ENCODE measurements around the gene DYRK2. TPM values are rescaled to one million over a fixed set of nuclear protein-coding genes. Genes with fewer than 3 reads are reported as not detected.

Gene DYRK2
- total and polyA plus RNA-seq, 2 donors (not counting 3 experiments of a cell fraction or from before 2014, with no cell fraction given): 4.5 to 11.0 TPM

- ChIA-PET POLR2A (no interaction called here), CTCF (interaction anchor here (1.2 kb wide), 1 partner anchor 319 kb away, joined by 3 read pairs; no protein-coding TSS in a partner anchor)
- Histone ChIP-seq H3K4me1 (ENCODE audit: control insufficient read depth, extremely low read depth, insufficient read depth, low read length) (no peaks in the 10 kb centered on the region), H4K20me1 (replicated peaks; ENCODE audit: control insufficient read depth, extremely low read depth, insufficient read depth, low read length) (no peaks in the 10 kb centered on the region), H3K4me2 (ENCODE audit: insufficient read depth, low read length) (no peak overlapping the region), H3K27ac (ENCODE audit: insufficient read depth, low read depth, low read length) (no peak overlapping the region), H3K9me3 (replicated peaks; ENCODE audit: control insufficient read depth, insufficient read depth, low read length) (no peaks in the 10 kb centered on the region), H3K36me3 (ENCODE audit: control insufficient read depth in 2 of 2, extremely low read depth in 1 of 2, insufficient read depth in 2 of 2, low read length in 2 of 2) (no peaks in the 10 kb centered on the region), H3K27me3 (ENCODE audit: control insufficient read depth in 2 of 2, insufficient read depth in 2 of 2, low read length in 2 of 2) (peaks cover 0 to 1% of the 10 kb centered on the region in 2 experiments), H2AFZ (ENCODE audit: low read depth, low read length) (no peak overlapping the region), H3K4me3 (replicated peaks in 1 of 3; ENCODE audit: insufficient read depth in 1 of 3, low read depth in 1 of 3, low read length in 3 of 3) (no peak overlapping the region), H3K9ac (replicated peaks; ENCODE audit: extremely low read depth, insufficient read depth, low read length) (no peak overlapping the region), H3K79me2 (ENCODE audit: control insufficient read depth, insufficient read depth, low read length) (no peaks in the 10 kb centered on the region), H3K9me1 (replicated peaks; ENCODE audit: control insufficient read depth, extremely low read depth, insufficient read depth, low read length) (no peaks in the 10 kb centered on the region)
- TF ChIP-seq FOS (IDR thresholded peaks at IDR 0.05; ENCODE audit: borderline replicate concordance, insufficient read depth, low read length): no peak
- TF ChIP-seq, protein P1, sequence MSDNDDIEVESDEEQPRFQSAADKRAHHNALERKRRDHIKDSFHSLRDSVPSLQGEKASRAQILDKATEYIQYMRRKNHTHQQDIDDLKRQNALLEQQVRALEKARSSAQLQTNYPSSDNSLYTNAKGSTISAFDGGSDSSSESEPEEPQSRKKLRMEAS (IDR thresholded peaks at IDR 0.05; ENCODE audit: insufficient read depth, insufficient read length): no peak
- no peak for TF ChIP-seq MYC (IDR thresholded peaks at IDR 0.05; ENCODE audit: low read depth, low read length)
- no peak for TF ChIP-seq POLR2AphosphoS5 (IDR thresholded peaks at IDR 0.05; ENCODE audit: insufficient read depth, low read depth, low read length)
- DNase-seq (ENCODE audit: low read depth, low spot score) (no peak), FAIRE-seq (no peak)
- dilution Hi-C loops (cut with MboI; ENCODE audit: extremely low pct_ligation_motif_present, low sequenced_read_pairs) (no loop called here), intact Hi-C loops (cut with micrococcal nuclease) (no loop called here)
- BruUV-seq (replicated peaks): no TSS peak
These were observed 24.2 kb upstream of the DYRK2 start for GRCh38 chr12:67624355-67624754.

GRCh38 chr12:67625004-67625403, 23.5 kb upstream of the DYRK2 start:
- H3K9ac ChIP-seq (replicated peaks; ENCODE audit: extremely low read depth, insufficient read depth, low read length): no peak overlapping the region
- no peaks in the 10 kb centered on the region for H3K9me1 ChIP-seq (replicated peaks; ENCODE audit: control insufficient read depth, extremely low read depth, insufficient read depth, low read length)
- no peak overlapping the region for H3K4me2 ChIP-seq (ENCODE audit: insufficient read depth, low read length)
- FAIRE-seq (no peak), DNase-seq (ENCODE audit: low read depth, low spot score) (no peak)
- H3K4me1 ChIP-seq (ENCODE audit: control insufficient read depth, extremely low read depth, insufficient read depth, low read length): no peaks in the 10 kb centered on the region
- intact Hi-C loops (cut with micrococcal nuclease): no loop called here
- H4K20me1 ChIP-seq (replicated peaks; ENCODE audit: control insufficient read depth, extremely low read depth, insufficient read depth, low read length): no peaks in the 10 kb centered on the region
- H3K9me3 ChIP-seq (replicated peaks; ENCODE audit: control insufficient read depth, insufficient read depth, low read length): no peaks in the 10 kb centered on the region
- no peak overlapping the region for H3K4me3 ChIP-seq (replicated peaks in 1 of 3; ENCODE audit: insufficient read depth in 1 of 3, low read depth in 1 of 3, low read length in 3 of 3)
- H3K36me3 ChIP-seq (ENCODE audit: control insufficient read depth in 2 of 2, extremely low read depth in 1 of 2, insufficient read depth in 2 of 2, low read length in 2 of 2): no peaks in the 10 kb centered on the region
- ChIA-PET CTCF (no interaction called here), POLR2A (no interaction called here)
- H2AFZ ChIP-seq (ENCODE audit: low read depth, low read length): no peak overlapping the region
- dilution Hi-C loops (cut with MboI; ENCODE audit: extremely low pct_ligation_motif_present, low sequenced_read_pairs): no loop called here
- H3K27me3 ChIP-seq (ENCODE audit: control insufficient read depth in 2 of 2, insufficient read depth in 2 of 2, low read length in 2 of 2): peaks cover 0 to 1% of the 10 kb centered on the region in 2 experiments
- no TSS peak for BruUV-seq (replicated peaks)
- no peak for TF ChIP-seq FOS (IDR thresholded peaks at IDR 0.05; ENCODE audit: borderline replicate concordance, insufficient read depth, low read length)
- no peak for TF ChIP-seq JUN (IDR thresholded peaks at IDR 0.05; ENCODE audit: borderline replicate concordance, insufficient read depth, insufficient read length, low read depth)
- TF ChIP-seq CTCF (IDR thresholded peaks at IDR 0.05; ENCODE audit: extremely low read depth in 1 of 2, insufficient read depth in 1 of 2, low read depth in 1 of 2, low read length in 2 of 2): no peak
- no peak for TF ChIP-seq POLR2AphosphoS5 (IDR thresholded peaks at IDR 0.05; ENCODE audit: insufficient read depth, low read depth, low read length)
- TF ChIP-seq POLR2A (IDR thresholded peaks at IDR 0.05; ENCODE audit: low read depth, low read length): no peak
- no peak for TF ChIP-seq GATA2 (IDR thresholded peaks at IDR 0.05; ENCODE audit: insufficient read depth, insufficient read length, low read depth, low read length)
- no peak for TF ChIP-seq MYC (IDR thresholded peaks at IDR 0.05; ENCODE audit: low read depth, low read length)
- TF ChIP-seq, protein P1 (IDR thresholded peaks at IDR 0.05; ENCODE audit: insufficient read depth, insufficient read length): no peak
- TF ChIP-seq EZH2 (IDR thresholded peaks at IDR 0.05; ENCODE audit: borderline replicate concordance, low read depth, low read length, severe bottlenecking): no peak
- H3K79me2 ChIP-seq (ENCODE audit: control insufficient read depth, insufficient read depth, low read length): no peaks in the 10 kb centered on the region
- H3K27ac ChIP-seq (ENCODE audit: insufficient read depth, low read depth, low read length): no peak overlapping the region
